Esophagus (tissue), 2 donors: ENCODE measurements around the gene PPARG. TPM values are rescaled to one million over a fixed set of nuclear protein-coding genes. Genes with fewer than 3 reads are reported as not detected.

Source experiments
- H3K27ac ChIP-seq, 2 donors: one replicate each; pipeline ENCODE4 v1.5.1; 2013; ENCODE audit warnings: low read depth in 2 of 2, mild to moderate bottlenecking in 2 of 2, inconsistent platforms in 1 of 2, low read length in 1 of 2, moderate library complexity in 1 of 2
- H3K27me3 ChIP-seq, 2 donors: one replicate each; pipeline ENCODE4 v1.6.1; 2013; ENCODE audit warnings: low read length in 2 of 2, control low read depth in 1 of 2, mild to moderate bottlenecking in 1 of 2; ENCODE audit not compliant: insufficient read depth in 2 of 2, control insufficient read depth in 1 of 2
- H3K36me3 ChIP-seq, 2 donors: one replicate each; pipeline ENCODE4 v1.6.1; 2013; ENCODE audit warnings: low read length in 1 of 2; ENCODE audit not compliant: control insufficient read depth in 2 of 2, insufficient read depth in 2 of 2
- H3K4me1 ChIP-seq, 2 donors: one replicate each; pipeline ENCODE4 v1.6.1; 2013; ENCODE audit warnings: low read length in 1 of 2; ENCODE audit not compliant: control insufficient read depth in 2 of 2, insufficient read depth in 2 of 2
- H3K4me3 ChIP-seq, 2 donors: one replicate each; pipeline ENCODE4 v1.5.1; 2013; ENCODE audit warnings: low read length in 2 of 2, mild to moderate bottlenecking in 2 of 2, low read depth in 1 of 2, moderate library complexity in 1 of 2
- H3K9me3 ChIP-seq, 2 donors: one replicate each; pipeline ENCODE4 v1.6.1; 2013; ENCODE audit warnings: mild to moderate bottlenecking in 2 of 2, low read depth in 1 of 2, low read length in 1 of 2, moderate library complexity in 1 of 2; ENCODE audit not compliant: control insufficient read depth in 2 of 2, insufficient read depth in 1 of 2
- WGBS, 2 donors: extraction: QIAGEN DNeasy Blood & Tissue Kit; methylation state at CpG; one replicate each; pipeline ENCODE4 v1.1.7; 2013; 5-methylcytosine and 5-hydroxymethylcytosine counted together
- polyA plus RNA-seq, 2 donors: library from polyadenylated mRNA; stranded (reverse); fragments of 200-250 nt; gene quantifications; one replicate each; pipeline ENCODE4 v1.2.3, GENCODE V29; 2013
- donor health status: healthy with polysubstance abuse.
- donor health status: Bipolar disorder and iron deficiency.

Gene PPARG
- polyA plus RNA-seq, 2 donors, result 2.6 to 3.4 TPM

- H3K4me3 ChIP-seq, result no peak overlapping the region
- no peak overlapping the region for H3K27ac ChIP-seq
- no peaks in the 10 kb centered on the region for H3K4me1 ChIP-seq
- 52 to 66% methylated on average over 9 of the region's 9 CpGs for WGBS, 2 donors
- no peaks in the 10 kb centered on the region for H3K36me3 ChIP-seq
- no peaks in the 10 kb centered on the region for H3K9me3 ChIP-seq
- no peaks in the 10 kb centered on the region for H3K27me3 ChIP-seq
Observed at GRCh38 chr3:12349895-12350811, 61.3 kb downstream of the PPARG start.

- WGBS, 2 donors, result 75 to 77% methylated on average over 4 of the region's 4 CpGs
- H3K36me3 ChIP-seq, result no peaks in the 10 kb centered on the region
- H3K4me3 ChIP-seq, result no peak overlapping the region
- no peaks in the 10 kb centered on the region for H3K9me3 ChIP-seq
- no peaks in the 10 kb centered on the region for H3K4me1 ChIP-seq
- no peaks in the 10 kb centered on the region for H3K27me3 ChIP-seq
- H3K27ac ChIP-seq, result no peak overlapping the region
Observed at GRCh38 chr3:12351145-12351544, 62.3 kb downstream of the PPARG start.

GRCh38 chr3:12352253-12352652, 63.4 kb downstream of the PPARG start:
- Histone ChIP-seq H3K27me3 (no peaks in the 10 kb centered on the region), H3K36me3 (no peaks in the 10 kb centered on the region), H3K27ac (no peak overlapping the region), H3K9me3 (no peaks in the 10 kb centered on the region), H3K4me3 (no peak overlapping the region), H3K4me1 (no peaks in the 10 kb centered on the region)
- 84 to 88% methylated on average over 2 of the region's 2 CpGs for WGBS, 2 donors

- H3K4me3 ChIP-seq, result no peak overlapping the region
- no peaks in the 10 kb centered on the region for H3K4me1 ChIP-seq
- no peaks in the 10 kb centered on the region for H3K9me3 ChIP-seq
- no peaks in the 10 kb centered on the region for H3K27me3 ChIP-seq
- no peak overlapping the region for H3K27ac ChIP-seq
- no peaks in the 10 kb centered on the region for H3K36me3 ChIP-seq
Observed at GRCh38 chr3:12352755-12353154, 63.9 kb downstream of the PPARG start.

- Histone ChIP-seq H3K27ac (no peak overlapping the region), H3K9me3 (no peaks in the 10 kb centered on the region), H3K4me1 (no peaks in the 10 kb centered on the region), H3K4me3 (no peak overlapping the region), H3K27me3 (no peaks in the 10 kb centered on the region), H3K36me3 (no peaks in the 10 kb centered on the region)
- WGBS, 2 donors, result 53 to 60% methylated on average over 7 of the region's 7 CpGs
Observed at GRCh38 chr3:12353796-12354525, 65.1 kb downstream of the PPARG start.

GRCh38 chr3:12356175-12356574, 67.3 kb downstream of the PPARG start:
- WGBS, 2 donors, result 67 to 77% methylated on average over 5 of the region's 5 CpGs
- H3K4me3 ChIP-seq, result no peak overlapping the region
- H3K36me3 ChIP-seq, result no peaks in the 10 kb centered on the region
- H3K27me3 ChIP-seq, result no peaks in the 10 kb centered on the region
- no peaks in the 10 kb centered on the region for H3K4me1 ChIP-seq
- no peaks in the 10 kb centered on the region for H3K9me3 ChIP-seq
- no peak overlapping the region for H3K27ac ChIP-seq

GRCh38 chr3:12356996-12357395, 68.1 kb downstream of the PPARG start:
- H3K27me3 ChIP-seq, result no peaks in the 10 kb centered on the region
- WGBS, 2 donors, result 95 to 97% methylated on average over 7 of the region's 7 CpGs
- H3K4me3 ChIP-seq, result no peak overlapping the region
- no peaks in the 10 kb centered on the region for H3K9me3 ChIP-seq
- no peaks in the 10 kb centered on the region for H3K4me1 ChIP-seq
- H3K36me3 ChIP-seq, result no peaks in the 10 kb centered on the region
- no peak overlapping the region for H3K27ac ChIP-seq

GRCh38 chr3:12357456-12357855, 68.6 kb downstream of the PPARG start:
- WGBS, 2 donors, result 87 to 91% methylated on average over 3 of the region's 3 CpGs
- H3K4me1 ChIP-seq, result no peaks in the 10 kb centered on the region
- no peak overlapping the region for H3K4me3 ChIP-seq
- no peaks in the 10 kb centered on the region for H3K9me3 ChIP-seq
- no peak overlapping the region for H3K27ac ChIP-seq
- no peaks in the 10 kb centered on the region for H3K36me3 ChIP-seq
- H3K27me3 ChIP-seq, result no peaks in the 10 kb centered on the region

- H3K27ac ChIP-seq, result no peak overlapping the region
- H3K4me1 ChIP-seq, result no peaks in the 10 kb centered on the region
- H3K36me3 ChIP-seq, result no peaks in the 10 kb centered on the region
- no peak overlapping the region for H3K4me3 ChIP-seq
- H3K9me3 ChIP-seq, result no peaks in the 10 kb centered on the region
- H3K27me3 ChIP-seq, result no peaks in the 10 kb centered on the region
- WGBS, 2 donors, result 60% methylated on average over 6 of the region's 6 CpGs
Observed at GRCh38 chr3:12363397-12364195, 74.7 kb downstream of the PPARG start.
